Naive thymus-derived CD8-positive, alpha-beta T cell (primary cell): ENCODE results near the gene TMEM205. TPM values are rescaled to one million over a fixed set of nuclear protein-coding genes. Genes with fewer than 3 reads are reported as not detected.

ENCODE experiments used
- ATAC-seq, 2 donors: fragments of 150-1000 bp; cut with Tn5 transposase in 1 of 2; sonication (Bioruptor Pico), chemical (Tn5 transposase) in 1 of 2; 1 replicate in 1 of 2; 2 replicates in 1 of 2; pipeline ENCODE4 v1.10.0; 2021; ENCODE audit warnings: mild to moderate bottlenecking in 2 of 2, moderate library complexity in 2 of 2
- POLR2A ChIA-PET: fragments of 350-600 bp; sonication (Branson Sonifier 250); formaldehyde crosslinking; loops from one replicate; lab custom pipeline; 2021; ENCODE audit warnings: antibody characterized with exemption; lab: Charles Lee
- DNase-seq, 10 donors: peaks; one replicate each; pipeline versions ENCODE4 v3.0.0 to v3.0.0-alpha.2; 2020 to 2022
- H3K27ac Mint-ChIP-seq, 10 donors: one replicate each; pipeline ENCODE4 v1.8.0; 2020 to 2022; ENCODE audit warnings: mild to moderate bottlenecking in 10 of 10, mixed read lengths in 10 of 10, moderate library complexity in 4 of 10, inconsistent platforms in 1 of 10
- H3K27me3 Mint-ChIP-seq, 5 donors: one replicate each; pipeline ENCODE4 v1.8.0; 2021 to 2022; ENCODE audit warnings: mixed read lengths in 5 of 5
- H3K36me3 Mint-ChIP-seq, 3 donors: one replicate each; pipeline ENCODE4 v1.8.0; 2020 to 2022; ENCODE audit warnings: mixed read lengths in 3 of 3, mild to moderate bottlenecking in 2 of 3, inconsistent platforms in 1 of 3
- H3K4me1 Mint-ChIP-seq, 4 donors: one replicate each; pipeline ENCODE4 v1.8.0; 2021 to 2022; ENCODE audit warnings: mixed read lengths in 4 of 4
- H3K4me3 Mint-ChIP-seq, 10 donors: one replicate each; pipeline ENCODE4 v1.8.0; 2020 to 2022; ENCODE audit warnings: mild to moderate bottlenecking in 10 of 10, mixed read lengths in 10 of 10, moderate library complexity in 6 of 10, inconsistent platforms in 1 of 10
- H3K9me3 Mint-ChIP-seq, 9 donors: one replicate each; pipeline ENCODE4 v1.8.0; 2020 to 2022; ENCODE audit warnings: mixed read lengths in 9 of 9, mild to moderate bottlenecking in 3 of 9, inconsistent platforms in 1 of 9, moderate library complexity in 1 of 9
- polyA plus RNA-seq, 3 donors: library from polyadenylated mRNA; unstranded; fragments of 300-500 nt; fragmentation: Illumina TruSeq; gene quantifications; one replicate each; pipeline ENCODE4 v1.2.3, GENCODE V29; 2021
- total RNA-seq, 8 experiments: library from RNA in 2 of 8; stranded (reverse) in 2 of 8; gene quantifications; one replicate each; pipeline ENCODE4 v1.2.3 and lab custom pipeline; 2021 to 2026

TMEM205 gene
- total RNA-seq (10 to 100 TPM; 22.9 to 25.8 TPM), polyA plus RNA-seq (10 to 100 TPM; 56.6 to 76.1 (median 66.8) TPM), total RNA-seq (lab: John Stamatoyannopoulos, UW) (3.4 to 19.6 (median 13.4) reads per million in 6 experiments)

- H3K27me3 Mint-ChIP-seq = no peaks in the 10 kb centered on the region
- H3K27ac Mint-ChIP-seq = peak within 1 kb of the TSS; percentile 85 to 98 (median 92)
- H3K4me3 Mint-ChIP-seq = peak within 1 kb of the TSS; percentile 89 to 99 (median 94)
- POLR2A ChIA-PET = interaction anchor here (0.5 to 1.9 kb wide), 10 partner anchors 9 to 510 kb away, joined by 3 to 40 read pairs (median 4); partner anchors contain the start of genes ODAD3, PRKCSH, SWSAP1 and TMED1
- ATAC-seq (peak; percentile 97 to 99), DNase-seq (peak; percentile 88 to 99 (median 98))
- H3K9me3 Mint-ChIP-seq = peaks cover 0 to 7% (median 0%) of the 10 kb centered on the region in 9 donors
- peaks cover 20 to 36% (median 33%) of the 10 kb centered on the region in 4 donors for H3K4me1 Mint-ChIP-seq
- peaks cover 0 to 5% (median 0%) of the 10 kb centered on the region in 3 donors for H3K36me3 Mint-ChIP-seq
Observed at GRCh38 chr19:11346104-11346940, at the start of gene TMEM205, which contains the start of gene CCDC159. TSS of gene TMEM205 (minus strand) at chr19:11346268. CDS start at chr19:11345619, 649 bp downstream. TSS of gene CCDC159 (plus strand) at chr19:11346519. CDS start at chr19:11346607, 88 bp downstream.

GRCh38 chr19:11390933-11391680 is 45.0 kb upstream of the TMEM205 start:
- POLR2A ChIA-PET = interaction anchor here (0.7 to 1.0 kb wide), 2 partner anchors 17 to 45 kb away, joined by 3 to 4 read pairs; partner anchors contain the start of genes CCDC159, SWSAP1 and TMEM205

GRCh38 chr19:11390359-11390758 is 44.3 kb upstream of the TMEM205 start:
- Mint-ChIP-seq H3K9me3 (peaks cover 0 to 9% (median 0%) of the 10 kb centered on the region in 9 donors), H3K4me3 (no peak overlapping the region), H3K27me3 (peaks cover 0 to 6% (median 3%) of the 10 kb centered on the region in 5 donors), H3K4me1 (peaks cover 3 to 8% (median 6%) of the 10 kb centered on the region in 4 donors), H3K27ac (no peak overlapping the region), H3K36me3 (no peaks in the 10 kb centered on the region)
- DNase-seq = no peak
- ATAC-seq = no peak
- POLR2A ChIA-PET = no interaction called here

More at GRCh38 chr19:11390933-11391680, 45.0 kb upstream of the TMEM205 start:
- H3K4me3 Mint-ChIP-seq = no peak overlapping the region
- H3K27me3 Mint-ChIP-seq = peaks cover 0 to 10% (median 4%) of the 10 kb centered on the region in 5 donors
- no peak for DNase-seq
- no peak overlapping the region for H3K27ac Mint-ChIP-seq
- peaks cover 4 to 8% (median 6%) of the 10 kb centered on the region in 4 donors for H3K4me1 Mint-ChIP-seq
- H3K9me3 Mint-ChIP-seq = peaks cover 0 to 9% (median 0%) of the 10 kb centered on the region in 9 donors
- no peaks in the 10 kb centered on the region for H3K36me3 Mint-ChIP-seq
- no peak for ATAC-seq

GRCh38 chr19:11387162-11388034 is 41.3 kb upstream of the TMEM205 start:
- DNase-seq (no peak), ATAC-seq (peak in 1 of 2 donors; percentile 72)
- POLR2A ChIA-PET = interaction anchor here (1.6 kb wide), 1 partner anchor 10 kb away, joined by 5 read pairs; no protein-coding TSS in a partner anchor
- Mint-ChIP-seq H3K4me1 (peaks cover 3 to 22% (median 14%) of the 10 kb centered on the region in 4 donors), H3K4me3 (no peak overlapping the region), H3K27me3 (peaks cover 1 to 11% (median 6%) of the 10 kb centered on the region in 5 donors), H3K36me3 (no peaks in the 10 kb centered on the region), H3K9me3 (peaks cover 0 to 9% (median 0%) of the 10 kb centered on the region in 9 donors), H3K27ac (peak overlapping the region in 1 of 10 donors; percentile 61)

GRCh38 chr19:11384778-11385129 is 38.7 kb upstream of the TMEM205 start:
- H3K9me3 Mint-ChIP-seq = no peaks in the 10 kb centered on the region
- no peak for ATAC-seq
- no peak overlapping the region for H3K27ac Mint-ChIP-seq
- peaks cover 16 to 44% (median 36%) of the 10 kb centered on the region in 4 donors for H3K4me1 Mint-ChIP-seq
- H3K36me3 Mint-ChIP-seq = peaks cover 0 to 3% (median 0%) of the 10 kb centered on the region in 3 donors
- POLR2A ChIA-PET = no interaction called here
- H3K27me3 Mint-ChIP-seq = peaks cover 3 to 23% (median 10%) of the 10 kb centered on the region in 5 donors
- no peak for DNase-seq
- peak overlapping the region in 4 of 10 donors; percentile 26 to 84 (median 46) for H3K4me3 Mint-ChIP-seq

GRCh38 chr19:11383706-11384048 is 37.6 kb upstream of the TMEM205 start:
- Mint-ChIP-seq H3K27me3 (peaks cover 3 to 23% (median 10%) of the 10 kb centered on the region in 5 donors), H3K4me3 (peak overlapping the region in 5 of 10 donors; percentile 14 to 84 (median 33)), H3K9me3 (no peaks in the 10 kb centered on the region), H3K27ac (peak overlapping the region in 1 of 10 donors; percentile 6), H3K36me3 (peaks cover 0 to 3% (median 0%) of the 10 kb centered on the region in 3 donors), H3K4me1 (peaks cover 16 to 46% (median 37%) of the 10 kb centered on the region in 4 donors)
- POLR2A ChIA-PET = interaction anchor here (0.6 to 2.0 kb wide), 3 partner anchors 9 to 62 kb away, joined by 3 to 15 read pairs (median 4); partner anchors contain the start of gene SWSAP1
- ATAC-seq (no peak), DNase-seq (no peak)

- peak overlapping the region; percentile 53 to 84 (median 70) for H3K4me3 Mint-ChIP-seq
- peaks cover 3 to 23% (median 10%) of the 10 kb centered on the region in 5 donors for H3K27me3 Mint-ChIP-seq
- peaks cover 0 to 3% (median 0%) of the 10 kb centered on the region in 3 donors for H3K36me3 Mint-ChIP-seq
- peaks cover 16 to 47% (median 39%) of the 10 kb centered on the region in 4 donors for H3K4me1 Mint-ChIP-seq
- peak overlapping the region in 5 of 10 donors; percentile 22 to 87 (median 77) for H3K27ac Mint-ChIP-seq
- POLR2A ChIA-PET = interaction anchor here (0.5 to 2.0 kb wide), 8 partner anchors 8 to 819 kb away, joined by 3 to 15 read pairs (median 3); partner anchors contain the start of gene SWSAP1
- no peaks in the 10 kb centered on the region for H3K9me3 Mint-ChIP-seq
- peak in 9 of 10 donors; percentile 12 to 71 (median 36) for DNase-seq
- ATAC-seq = no peak
Observed at GRCh38 chr19:11382898-11383705, 37.0 kb upstream of the TMEM205 start.

GRCh38 chr19:11380653-11381537 is 34.8 kb upstream of the TMEM205 start:
- Mint-ChIP-seq H3K4me1 (peaks cover 21 to 55% (median 51%) of the 10 kb centered on the region in 4 donors), H3K27me3 (peaks cover 3 to 23% (median 10%) of the 10 kb centered on the region in 5 donors), H3K36me3 (peaks cover 3 to 4% (median 4%) of the 10 kb centered on the region in 3 donors), H3K9me3 (no peaks in the 10 kb centered on the region), H3K4me3 (peak overlapping the region; percentile 84 to 99 (median 94)), H3K27ac (peak overlapping the region; percentile 89 to 99 (median 96))
- POLR2A ChIA-PET = interaction anchor here (0.5 to 2.2 kb wide), 11 partner anchors 21 to 1060 kb away, joined by 3 to 18 read pairs (median 4); partner anchors contain the start of genes CCDC159, ECSIT, ELOF1 and ODAD3
- ATAC-seq (peak; percentile 87 to 89), DNase-seq (peak; percentile 90 to 99 (median 98))

GRCh38 chr19:11379857-11380350 is 33.8 kb upstream of the TMEM205 start:
- peaks cover 3 to 4% (median 4%) of the 10 kb centered on the region in 3 donors for H3K36me3 Mint-ChIP-seq
- H3K27ac Mint-ChIP-seq = peak overlapping the region; percentile 89 to 99 (median 96)
- no peaks in the 10 kb centered on the region for H3K9me3 Mint-ChIP-seq
- H3K4me3 Mint-ChIP-seq = peak overlapping the region in 9 of 10 donors; percentile 84 to 99 (median 93)
- DNase-seq = no peak
- peaks cover 3 to 21% (median 10%) of the 10 kb centered on the region in 5 donors for H3K27me3 Mint-ChIP-seq
- peaks cover 26 to 56% (median 55%) of the 10 kb centered on the region in 4 donors for H3K4me1 Mint-ChIP-seq
- POLR2A ChIA-PET = interaction anchor here (0.7 to 1.9 kb wide), 3 partner anchors 22 to 179 kb away, joined by 3 to 8 read pairs (median 4); partner anchors contain the start of gene ELOF1
- no peak for ATAC-seq
